GM04504 (cell line): Measurements from ENCODE around the gene ASS1.

Source experiments
- DNase-seq: peaks from one replicate; pipeline ENCODE4 v3.0.0-alpha.2; 2012; ENCODE audit warnings: low read depth

Gene ASS1

GRCh38 chr9:130454096-130454811, 9.5 kb downstream of the ASS1 start:
- DNase-seq: no peak

- no peak for DNase-seq
Measured at GRCh38 chr9:130454812-130455325, 10.1 kb downstream of the ASS1 start.

GRCh38 chr9:130458027-130458803, 13.5 kb downstream of the ASS1 start:
- DNase-seq: no peak

GRCh38 chr9:130458804-130459067, 14.0 kb downstream of the ASS1 start:
- no peak for DNase-seq

- DNase-seq: no peak
Measured at GRCh38 chr9:130459151-130459550, 14.4 kb downstream of the ASS1 start.

- no peak for DNase-seq
Measured at GRCh38 chr9:130459941-130460669, 15.3 kb downstream of the ASS1 start.

GRCh38 chr9:130461218-130461630, 16.5 kb downstream of the ASS1 start:
- no peak for DNase-seq

- DNase-seq: no peak
Measured at GRCh38 chr9:130461731-130462130, 17.0 kb downstream of the ASS1 start.

- no peak for DNase-seq
Measured at GRCh38 chr9:130462685-130463540, 18.2 kb downstream of the ASS1 start.

- DNase-seq: no peak
Measured at GRCh38 chr9:130463763-130464745, 19.3 kb downstream of the ASS1 start.

GRCh38 chr9:130465383-130466096, 20.8 kb downstream of the ASS1 start:
- DNase-seq: no peak

- no peak for DNase-seq
Measured at GRCh38 chr9:130466537-130467217, 21.9 kb downstream of the ASS1 start.

GRCh38 chr9:130467316-130467715, 22.6 kb downstream of the ASS1 start:
- no peak for DNase-seq

- no peak for DNase-seq
Measured at GRCh38 chr9:130468566-130468965, 23.8 kb downstream of the ASS1 start.

GRCh38 chr9:130470269-130470668, 25.5 kb downstream of the ASS1 start:
- DNase-seq: no peak

GRCh38 chr9:130470950-130471349, 26.2 kb downstream of the ASS1 start:
- DNase-seq: no peak

GRCh38 chr9:130471411-130472183, 26.8 kb downstream of the ASS1 start:
- no peak for DNase-seq

- no peak for DNase-seq
Measured at GRCh38 chr9:130472184-130472705, 27.5 kb downstream of the ASS1 start.
